ENCODE data around the gene ELFN1.

GRCh38 chr7:1738956-1739355 lies 68.9 kb downstream of the ELFN1 start:
- TF ChIP-seq CTCF (IDR thresholded peaks at IDR 0.05; ENCODE audit: insufficient read depth, low read length, poor library complexity, severe bottlenecking), result no peak
- no peak for TF ChIP-seq EZH2phosphoT487 (conservative IDR thresholded peaks at IDR 0.05; ENCODE audit: low read length)
